ENCODE results near the gene RNF166. TPM values are rescaled to one million over a fixed set of nuclear protein-coding genes. Genes with fewer than 3 reads are reported as not detected.

RNF166 gene
- total and polyA plus RNA-seq, 2 of the 13 experiments (the other 11 are each of a cell fraction or from before 2014, with no cell fraction given): 21.4 to 23.0 TPM

DNA sequence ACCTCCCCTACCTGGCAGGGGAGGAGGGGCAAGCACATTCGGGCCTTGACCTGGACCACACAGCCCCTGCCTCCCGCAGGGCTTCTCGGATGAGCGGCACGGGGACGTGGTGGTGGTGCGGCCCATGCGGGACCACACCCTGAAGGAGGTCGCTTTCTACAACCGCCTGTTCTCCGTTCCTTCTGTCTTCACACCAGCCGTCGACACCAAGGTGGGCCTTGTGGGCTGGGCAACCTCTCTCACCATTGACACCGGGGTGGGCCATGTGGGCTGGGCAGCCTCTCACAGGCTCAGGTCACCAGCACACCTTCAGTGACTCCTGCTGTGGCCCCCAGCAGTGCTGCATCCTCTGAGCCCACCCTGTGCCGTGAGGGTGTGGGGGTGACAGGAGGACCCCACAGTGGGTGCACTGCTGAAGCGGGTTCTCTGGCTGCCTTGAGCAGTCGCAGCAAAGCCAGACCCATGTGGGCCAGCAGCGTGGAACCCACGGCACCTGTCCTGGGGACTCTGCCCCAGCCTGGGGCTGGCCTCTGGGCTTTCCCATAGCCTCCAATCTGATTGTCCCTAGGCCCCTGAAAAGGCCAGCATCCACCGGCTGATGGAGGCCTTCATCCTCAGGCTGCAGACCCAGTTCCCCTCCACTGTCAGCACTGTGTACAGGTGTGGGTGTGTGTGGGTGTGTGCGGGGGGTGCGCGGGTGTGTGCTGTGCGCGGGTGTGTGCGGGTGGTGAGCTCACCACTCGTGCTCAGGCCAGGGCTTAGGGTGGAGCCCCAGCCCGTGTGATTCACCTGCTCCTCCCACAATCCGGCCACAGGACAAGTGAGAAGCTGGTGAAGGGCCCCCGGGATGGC is 7.6 kb upstream of the RNF166 start (continued):
- TF ChIP-seq, protein P1, sequence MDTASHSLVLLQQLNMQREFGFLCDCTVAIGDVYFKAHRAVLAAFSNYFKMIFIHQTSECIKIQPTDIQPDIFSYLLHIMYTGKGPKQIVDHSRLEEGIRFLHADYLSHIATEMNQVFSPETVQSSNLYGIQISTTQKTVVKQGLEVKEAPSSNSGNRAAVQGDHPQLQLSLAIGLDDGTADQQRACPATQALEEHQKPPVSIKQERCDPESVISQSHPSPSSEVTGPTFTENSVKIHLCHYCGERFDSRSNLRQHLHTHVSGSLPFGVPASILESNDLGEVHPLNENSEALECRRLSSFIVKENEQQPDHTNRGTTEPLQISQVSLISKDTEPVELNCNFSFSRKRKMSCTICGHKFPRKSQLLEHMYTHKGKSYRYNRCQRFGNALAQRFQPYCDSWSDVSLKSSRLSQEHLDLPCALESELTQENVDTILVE (CRISPR knock-in tag; IDR thresholded peaks at IDR 0.05): no peak
- TF ChIP-seq ZMYM2 (CRISPR knock-in tag; IDR thresholded peaks at IDR 0.05) (no peak), ZFP36L2 (CRISPR knock-in tag; IDR thresholded peaks at IDR 0.05) (no peak), AGO2 (optimal IDR thresholded peaks at IDR 0.05; ENCODE audit: low read depth, low read length) (peak; percentile 90), SRY (CRISPR knock-in tag; IDR thresholded peaks at IDR 0.05) (no peak), SOX6 (IDR thresholded peaks at IDR 0.05) (no peak), SOX6 (CRISPR knock-in tag; IDR thresholded peaks at IDR 0.05) (no peak), PPARG (CRISPR knock-in tag; conservative IDR thresholded peaks at IDR 0.05) (no peak), HNRNPLL (IDR thresholded peaks at IDR 0.05; ENCODE audit: low read depth, low read length, poor library complexity, severe bottlenecking) (peak; percentile 46), ATF1 (CRISPR knock-in tag; IDR thresholded peaks at IDR 0.05) (no peak), KMT2B (CRISPR knock-in tag; IDR thresholded peaks at IDR 0.05) (no peak), SNAPC5 (CRISPR knock-in tag; IDR thresholded peaks at IDR 0.05; ENCODE audit: borderline replicate concordance) (no peak)
- TF ChIP-seq, protein P2, sequence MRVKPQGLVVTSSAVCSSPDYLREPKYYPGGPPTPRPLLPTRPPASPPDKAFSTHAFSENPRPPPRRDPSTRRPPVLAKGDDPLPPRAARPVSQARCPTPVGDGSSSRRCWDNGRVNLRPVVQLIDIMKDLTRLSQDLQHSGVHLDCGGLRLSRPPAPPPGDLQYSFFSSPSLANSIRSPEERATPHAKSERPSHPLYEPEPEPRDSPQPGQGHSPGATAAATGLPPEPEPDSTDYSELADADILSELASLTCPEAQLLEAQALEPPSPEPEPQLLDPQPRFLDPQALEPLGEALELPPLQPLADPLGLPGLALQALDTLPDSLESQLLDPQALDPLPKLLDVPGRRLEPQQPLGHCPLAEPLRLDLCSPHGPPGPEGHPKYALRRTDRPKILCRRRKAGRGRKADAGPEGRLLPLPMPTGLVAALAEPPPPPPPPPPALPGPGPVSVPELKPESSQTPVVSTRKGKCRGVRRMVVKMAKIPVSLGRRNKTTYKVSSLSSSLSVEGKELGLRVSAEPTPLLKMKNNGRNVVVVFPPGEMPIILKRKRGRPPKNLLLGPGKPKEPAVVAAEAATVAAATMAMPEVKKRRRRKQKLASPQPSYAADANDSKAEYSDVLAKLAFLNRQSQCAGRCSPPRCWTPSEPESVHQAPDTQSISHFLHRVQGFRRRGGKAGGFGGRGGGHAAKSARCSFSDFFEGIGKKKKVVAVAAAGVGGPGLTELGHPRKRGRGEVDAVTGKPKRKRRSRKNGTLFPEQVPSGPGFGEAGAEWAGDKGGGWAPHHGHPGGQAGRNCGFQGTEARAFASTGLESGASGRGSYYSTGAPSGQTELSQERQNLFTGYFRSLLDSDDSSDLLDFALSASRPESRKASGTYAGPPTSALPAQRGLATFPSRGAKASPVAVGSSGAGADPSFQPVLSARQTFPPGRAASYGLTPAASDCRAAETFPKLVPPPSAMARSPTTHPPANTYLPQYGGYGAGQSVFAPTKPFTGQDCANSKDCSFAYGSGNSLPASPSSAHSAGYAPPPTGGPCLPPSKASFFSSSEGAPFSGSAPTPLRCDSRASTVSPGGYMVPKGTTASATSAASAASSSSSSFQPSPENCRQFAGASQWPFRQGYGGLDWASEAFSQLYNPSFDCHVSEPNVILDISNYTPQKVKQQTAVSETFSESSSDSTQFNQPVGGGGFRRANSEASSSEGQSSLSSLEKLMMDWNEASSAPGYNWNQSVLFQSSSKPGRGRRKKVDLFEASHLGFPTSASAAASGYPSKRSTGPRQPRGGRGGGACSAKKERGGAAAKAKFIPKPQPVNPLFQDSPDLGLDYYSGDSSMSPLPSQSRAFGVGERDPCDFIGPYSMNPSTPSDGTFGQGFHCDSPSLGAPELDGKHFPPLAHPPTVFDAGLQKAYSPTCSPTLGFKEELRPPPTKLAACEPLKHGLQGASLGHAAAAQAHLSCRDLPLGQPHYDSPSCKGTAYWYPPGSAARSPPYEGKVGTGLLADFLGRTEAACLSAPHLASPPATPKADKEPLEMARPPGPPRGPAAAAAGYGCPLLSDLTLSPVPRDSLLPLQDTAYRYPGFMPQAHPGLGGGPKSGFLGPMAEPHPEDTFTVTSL (CRISPR knock-in tag; IDR thresholded peaks at IDR 0.05; ENCODE audit: borderline replicate concordance): no peak
